SK-N-SH (cell line): ENCODE data around the gene SIM1. TPM values are rescaled to one million over a fixed set of nuclear protein-coding genes. Genes with fewer than 3 reads are reported as not detected.

Experiments used
- CTCF ChIA-PET: fragments of 300-600, 350-600 bp; formaldehyde crosslinking; extraction: SDS; loops from one replicate; lab custom pipeline; 2021; lab: Yijun Ruan, JAX
- POLR2A ChIA-PET: fragments of 350-600 bp; sonication (Branson Sonifier 250); formaldehyde crosslinking; extraction: SDS; loops from one replicate; lab custom pipeline; 2020; ENCODE audit warnings: antibody characterized with exemption, inconsistent platforms; lab: Yijun Ruan, JAX
- DNase-seq: peaks from one replicate; pipeline ENCODE4 v3.0.0; 2012
- H2AFZ ChIP-seq: fragments of 200-600 bp; sonication (generic); 2 replicates; pipeline ENCODE4 v1.8.1; 2016; ENCODE audit warnings: antibody characterized with exemption, mild to moderate bottlenecking, low read depth
- H3F3A ChIP-seq: fragments of 200-600 bp; sonication (generic); replicated peaks from 2 replicates; pipeline ENCODE3; 2016; ENCODE audit warnings: antibody characterized with exemption, mild to moderate bottlenecking; ENCODE audit not compliant: insufficient read depth
- H3K27ac ChIP-seq, 2 experiments: fragments of 200-500 bp in 1 of 2; fragments of 200-600 bp in 1 of 2; sonication (Bioruptor generic) in 1 of 2; sonication (generic), shearing (Covaris generic) in 1 of 2; 2 replicates each; pipeline versions ENCODE4 v1.5.1 to v1.6.1; 2014 to 2016; ENCODE audit warnings: low read depth in 2 of 2, inconsistent platforms in 1 of 2, low read length in 1 of 2, mild to moderate bottlenecking in 1 of 2, mixed read lengths in 1 of 2
- H3K27me3 ChIP-seq: fragments of 200-600 bp; sonication (generic), shearing (Covaris generic); 2 replicates; pipeline ENCODE4 v1.6.1; 2016; ENCODE audit warnings: mixed run types; ENCODE audit not compliant: insufficient read depth
- H3K36me3 ChIP-seq, 2 experiments: fragments of 200-500 bp in 1 of 2; fragments of 200-600 bp in 1 of 2; sonication (Bioruptor generic) in 1 of 2; sonication (generic) in 1 of 2; replicated peaks in 1 of 2; 2 replicates each; pipeline versions ENCODE3 to v1.5.1; 2014 to 2016; ENCODE audit warnings: low read length in 1 of 2, mild to moderate bottlenecking in 1 of 2; ENCODE audit not compliant: insufficient read depth in 2 of 2, control insufficient read depth in 1 of 2
- H3K4me1 ChIP-seq, 2 experiments: fragments of 200-500 bp in 1 of 2; fragments of 200-600 bp in 1 of 2; sonication (Bioruptor generic) in 1 of 2; sonication (generic), shearing (Covaris generic) in 1 of 2; 2 replicates each; pipeline versions ENCODE4 v1.5.1 to v1.6.1; 2014 to 2016; ENCODE audit warnings: low read depth in 1 of 2, low read length in 1 of 2, mixed run types in 1 of 2; ENCODE audit not compliant: insufficient read depth in 2 of 2, control insufficient read depth in 1 of 2
- H3K4me2 ChIP-seq: fragments of 200-600 bp; sonication (generic), shearing (Covaris generic); 2 replicates; pipeline ENCODE4 v1.6.1; 2017; ENCODE audit warnings: mixed run types
- H3K4me3 ChIP-seq, 2 experiments: fragments of 200-500 bp in 1 of 2; fragments of 200-600 bp in 1 of 2; sonication (Bioruptor generic) in 1 of 2; sonication (generic), shearing (Covaris generic) in 1 of 2; 2 replicates each; pipeline versions ENCODE4 v1.5.1 to v1.8.1; 2014 to 2016; ENCODE audit warnings: low read depth in 2 of 2, inconsistent platforms in 1 of 2, low read length in 1 of 2, mild to moderate bottlenecking in 1 of 2, mixed read lengths in 1 of 2, moderate library complexity in 1 of 2
- H3K79me2 ChIP-seq: fragments of 200-600 bp; sonication (generic); 2 replicates; pipeline ENCODE4 v1.8.1; 2017; ENCODE audit warnings: mild to moderate bottlenecking; ENCODE audit not compliant: insufficient read depth
- H3K9ac ChIP-seq: fragments of 200-600 bp; sonication (generic); 2 replicates; pipeline ENCODE4 v1.6.1; 2017; ENCODE audit warnings: mixed run types
- H3K9me2 ChIP-seq: fragments of 200-600 bp; sonication (generic); 2 replicates; pipeline ENCODE4 v1.6.1; 2017; ENCODE audit warnings: mixed run types
- H3K9me3 ChIP-seq: fragments of 200-600 bp; sonication (generic); 2 replicates; pipeline ENCODE4 v1.6.1; 2017; ENCODE audit warnings: mixed run types, mild to moderate bottlenecking, moderate library complexity
- H4K20me1 ChIP-seq: fragments of 200-600 bp; sonication (generic); 2 replicates; pipeline ENCODE4 v1.6.1; 2017; ENCODE audit warnings: mild to moderate bottlenecking, mixed run types; ENCODE audit not compliant: insufficient read depth
- EP300 ChIP-seq, 2 experiments: IDR thresholded peaks; 2 replicates each; pipeline versions ENCODE4 v1.4.0 to v1.6.1; 2012; ENCODE audit warnings: borderline replicate concordance in 1 of 2, low read depth in 1 of 2, low read length in 1 of 2
- EZH2phosphoT487 ChIP-seq: fragments of 200-600 bp; sonication (generic); IDR thresholded peaks from 2 replicates; pipeline ENCODE4 v1.6.1; 2017; ENCODE audit warnings: low read depth, mixed run types, mild to moderate bottlenecking, antibody characterized with exemption, moderate library complexity, borderline replicate concordance
- FOXM1 ChIP-seq: IDR thresholded peaks from 2 replicates; pipeline ENCODE4 v1.4.0; 2012; ENCODE audit warnings: low read depth, mild to moderate bottlenecking
- JUND ChIP-seq: IDR thresholded peaks from 2 replicates; pipeline ENCODE4 v1.4.0; 2012
- MEF2A ChIP-seq: IDR thresholded peaks from 2 replicates; pipeline ENCODE4 v1.4.0; 2012; ENCODE audit warnings: low read depth, borderline replicate concordance
- POLR2AphosphoS5 ChIP-seq: IDR thresholded peaks from 2 replicates; pipeline ENCODE4 v1.6.1; 2012; ENCODE audit warnings: low read depth, low read length
- RFX5 ChIP-seq: IDR thresholded peaks from 2 replicates; pipeline ENCODE4 v1.6.1; 2012; ENCODE audit warnings: mild to moderate bottlenecking, improper control_type of control experiment, low read length
- RXRA ChIP-seq: IDR thresholded peaks from 2 replicates; pipeline ENCODE4 v1.4.0; 2012; ENCODE audit warnings: low read depth, mild to moderate bottlenecking, borderline replicate concordance
- TCF12 ChIP-seq: IDR thresholded peaks from 2 replicates; pipeline ENCODE4 v1.4.0; 2012
- TEAD4 ChIP-seq: IDR thresholded peaks from 2 replicates; pipeline ENCODE4 v1.4.0; 2012; ENCODE audit warnings: mild to moderate bottlenecking, borderline replicate concordance; ENCODE audit not compliant: insufficient read depth
- YY1 ChIP-seq: IDR thresholded peaks from 2 replicates; pipeline ENCODE4 v1.4.0; 2012; ENCODE audit warnings: low read depth, mild to moderate bottlenecking
- WGBS: methylation state at CpG from one replicate; pipeline ENCODE4 v1.1.6; 2017; ENCODE audit warnings: low lambda C conversion rate; 5-methylcytosine and 5-hydroxymethylcytosine counted together
- polyA plus RNA-seq, 3 experiments: library from polyadenylated mRNA; depleted of rRNA; stranded (reverse); fragments of >200 nt; gene quantifications; 2 replicates each; pipeline ENCODE4 v1.2.3, GENCODE V29; 2012
- TF ChIP-seq, protein P1 (sequence below): IDR thresholded peaks from 2 replicates; pipeline ENCODE4 v1.4.0; 2012; ENCODE audit warnings: low read depth, borderline replicate concordance
- TF ChIP-seq, protein P2 (sequence below): IDR thresholded peaks from 2 replicates; pipeline ENCODE4 v1.6.1; 2012; ENCODE audit warnings: mild to moderate bottlenecking, low read depth, low read length, moderate library complexity
- TF ChIP-seq, protein P3 (sequence below): IDR thresholded peaks from 2 replicates; pipeline ENCODE4; 2012
- TF ChIP-seq, protein P4 (sequence below): IDR thresholded peaks from 2 replicates; pipeline ENCODE4 v1.4.0; 2012; ENCODE audit warnings: low read depth, borderline replicate concordance
- TF ChIP-seq, protein P5 (sequence below): fragments of 200-600 bp; sonication (generic); IDR thresholded peaks from 2 replicates; pipeline ENCODE4 v1.6.1; 2017; ENCODE audit warnings: antibody characterized with exemption, mild to moderate bottlenecking, moderate library complexity

The SIM1 gene
- polyA plus RNA-seq, 1 of the 3 experiments (the other 2 are of a cell fraction), result not detected

DNA sequence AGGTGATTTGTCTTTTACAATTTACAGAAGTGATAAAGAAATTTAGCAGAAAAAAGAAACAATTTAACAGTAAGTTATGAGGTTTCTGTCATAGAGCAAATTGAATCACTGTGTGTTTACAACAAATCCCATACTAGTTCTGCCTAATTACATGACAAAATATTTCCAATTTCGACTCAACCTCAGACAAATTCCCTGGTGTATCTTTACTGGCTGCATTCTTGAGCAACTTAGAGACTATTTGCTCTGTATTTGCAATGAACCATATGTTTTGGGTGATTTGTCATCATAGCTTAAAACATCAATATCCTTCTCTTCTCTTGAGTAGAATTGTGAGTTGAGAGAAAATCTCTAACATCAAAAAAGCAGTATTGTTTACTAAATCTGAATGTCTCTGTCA, 128.7 kb downstream of the SIM1 start:
- Histone ChIP-seq H3F3A (no peaks in the 10 kb centered on the region), H3K36me3 (no peaks in the 10 kb centered on the region), H3K9me3 (no peaks in the 10 kb centered on the region), H4K20me1 (no peaks in the 10 kb centered on the region), H3K4me3 (no peak overlapping the region), H3K79me2 (no peaks in the 10 kb centered on the region), H3K9ac (no peak overlapping the region), H3K27ac (no peak overlapping the region), H3K9me2 (no peaks in the 10 kb centered on the region), H3K4me2 (no peak overlapping the region), H2AFZ (peak overlapping the region; percentile 31; the same call in 1 of the 2 replicates), H3K4me1 (no peaks in the 10 kb centered on the region), H3K27me3 (no peaks in the 10 kb centered on the region)
- ChIA-PET CTCF (interaction anchor here (1.1 kb wide), 1 partner anchor 329 kb away, joined by 3 read pairs; no protein-coding TSS in a partner anchor), POLR2A (no interaction called here)
- TF ChIP-seq YY1 (no peak), EZH2phosphoT487 (no peak), EP300 (IDR thresholded peaks at IDR 0.05; ENCODE audit: borderline replicate concordance in 1 of 2, low read depth in 1 of 2, low read length in 1 of 2) (no peak), FOXM1 (no peak), MEF2A (no peak), TEAD4 (no peak), RXRA (no peak), RFX5 (no peak), POLR2AphosphoS5 (no peak), JUND (no peak), TCF12 (no peak)
- TF ChIP-seq, protein P1, sequence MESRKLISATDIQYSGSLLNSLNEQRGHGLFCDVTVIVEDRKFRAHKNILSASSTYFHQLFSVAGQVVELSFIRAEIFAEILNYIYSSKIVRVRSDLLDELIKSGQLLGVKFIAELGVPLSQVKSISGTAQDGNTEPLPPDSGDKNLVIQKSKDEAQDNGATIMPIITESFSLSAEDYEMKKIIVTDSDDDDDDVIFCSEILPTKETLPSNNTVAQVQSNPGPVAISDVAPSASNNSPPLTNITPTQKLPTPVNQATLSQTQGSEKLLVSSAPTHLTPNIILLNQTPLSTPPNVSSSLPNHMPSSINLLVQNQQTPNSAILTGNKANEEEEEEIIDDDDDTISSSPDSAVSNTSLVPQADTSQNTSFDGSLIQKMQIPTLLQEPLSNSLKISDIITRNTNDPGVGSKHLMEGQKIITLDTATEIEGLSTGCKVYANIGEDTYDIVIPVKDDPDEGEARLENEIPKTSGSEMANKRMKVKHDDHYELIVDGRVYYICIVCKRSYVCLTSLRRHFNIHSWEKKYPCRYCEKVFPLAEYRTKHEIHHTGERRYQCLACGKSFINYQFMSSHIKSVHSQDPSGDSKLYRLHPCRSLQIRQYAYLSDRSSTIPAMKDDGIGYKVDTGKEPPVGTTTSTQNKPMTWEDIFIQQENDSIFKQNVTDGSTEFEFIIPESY, result no peak
- TF ChIP-seq, protein P2, sequence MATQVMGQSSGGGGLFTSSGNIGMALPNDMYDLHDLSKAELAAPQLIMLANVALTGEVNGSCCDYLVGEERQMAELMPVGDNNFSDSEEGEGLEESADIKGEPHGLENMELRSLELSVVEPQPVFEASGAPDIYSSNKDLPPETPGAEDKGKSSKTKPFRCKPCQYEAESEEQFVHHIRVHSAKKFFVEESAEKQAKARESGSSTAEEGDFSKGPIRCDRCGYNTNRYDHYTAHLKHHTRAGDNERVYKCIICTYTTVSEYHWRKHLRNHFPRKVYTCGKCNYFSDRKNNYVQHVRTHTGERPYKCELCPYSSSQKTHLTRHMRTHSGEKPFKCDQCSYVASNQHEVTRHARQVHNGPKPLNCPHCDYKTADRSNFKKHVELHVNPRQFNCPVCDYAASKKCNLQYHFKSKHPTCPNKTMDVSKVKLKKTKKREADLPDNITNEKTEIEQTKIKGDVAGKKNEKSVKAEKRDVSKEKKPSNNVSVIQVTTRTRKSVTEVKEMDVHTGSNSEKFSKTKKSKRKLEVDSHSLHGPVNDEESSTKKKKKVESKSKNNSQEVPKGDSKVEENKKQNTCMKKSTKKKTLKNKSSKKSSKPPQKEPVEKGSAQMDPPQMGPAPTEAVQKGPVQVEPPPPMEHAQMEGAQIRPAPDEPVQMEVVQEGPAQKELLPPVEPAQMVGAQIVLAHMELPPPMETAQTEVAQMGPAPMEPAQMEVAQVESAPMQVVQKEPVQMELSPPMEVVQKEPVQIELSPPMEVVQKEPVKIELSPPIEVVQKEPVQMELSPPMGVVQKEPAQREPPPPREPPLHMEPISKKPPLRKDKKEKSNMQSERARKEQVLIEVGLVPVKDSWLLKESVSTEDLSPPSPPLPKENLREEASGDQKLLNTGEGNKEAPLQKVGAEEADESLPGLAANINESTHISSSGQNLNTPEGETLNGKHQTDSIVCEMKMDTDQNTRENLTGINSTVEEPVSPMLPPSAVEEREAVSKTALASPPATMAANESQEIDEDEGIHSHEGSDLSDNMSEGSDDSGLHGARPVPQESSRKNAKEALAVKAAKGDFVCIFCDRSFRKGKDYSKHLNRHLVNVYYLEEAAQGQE, result no peak
- TF ChIP-seq, protein P3, sequence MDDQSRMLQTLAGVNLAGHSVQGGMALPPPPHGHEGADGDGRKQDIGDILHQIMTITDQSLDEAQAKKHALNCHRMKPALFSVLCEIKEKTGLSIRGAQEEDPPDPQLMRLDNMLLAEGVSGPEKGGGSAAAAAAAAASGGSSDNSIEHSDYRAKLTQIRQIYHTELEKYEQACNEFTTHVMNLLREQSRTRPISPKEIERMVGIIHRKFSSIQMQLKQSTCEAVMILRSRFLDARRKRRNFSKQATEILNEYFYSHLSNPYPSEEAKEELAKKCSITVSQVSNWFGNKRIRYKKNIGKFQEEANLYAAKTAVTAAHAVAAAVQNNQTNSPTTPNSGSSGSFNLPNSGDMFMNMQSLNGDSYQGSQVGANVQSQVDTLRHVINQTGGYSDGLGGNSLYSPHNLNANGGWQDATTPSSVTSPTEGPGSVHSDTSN, result no peak
- TF ChIP-seq, protein P4, sequence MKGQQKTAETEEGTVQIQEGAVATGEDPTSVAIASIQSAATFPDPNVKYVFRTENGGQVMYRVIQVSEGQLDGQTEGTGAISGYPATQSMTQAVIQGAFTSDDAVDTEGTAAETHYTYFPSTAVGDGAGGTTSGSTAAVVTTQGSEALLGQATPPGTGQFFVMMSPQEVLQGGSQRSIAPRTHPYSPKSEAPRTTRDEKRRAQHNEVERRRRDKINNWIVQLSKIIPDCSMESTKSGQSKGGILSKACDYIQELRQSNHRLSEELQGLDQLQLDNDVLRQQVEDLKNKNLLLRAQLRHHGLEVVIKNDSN, result no peak
- TF ChIP-seq, protein P5, sequence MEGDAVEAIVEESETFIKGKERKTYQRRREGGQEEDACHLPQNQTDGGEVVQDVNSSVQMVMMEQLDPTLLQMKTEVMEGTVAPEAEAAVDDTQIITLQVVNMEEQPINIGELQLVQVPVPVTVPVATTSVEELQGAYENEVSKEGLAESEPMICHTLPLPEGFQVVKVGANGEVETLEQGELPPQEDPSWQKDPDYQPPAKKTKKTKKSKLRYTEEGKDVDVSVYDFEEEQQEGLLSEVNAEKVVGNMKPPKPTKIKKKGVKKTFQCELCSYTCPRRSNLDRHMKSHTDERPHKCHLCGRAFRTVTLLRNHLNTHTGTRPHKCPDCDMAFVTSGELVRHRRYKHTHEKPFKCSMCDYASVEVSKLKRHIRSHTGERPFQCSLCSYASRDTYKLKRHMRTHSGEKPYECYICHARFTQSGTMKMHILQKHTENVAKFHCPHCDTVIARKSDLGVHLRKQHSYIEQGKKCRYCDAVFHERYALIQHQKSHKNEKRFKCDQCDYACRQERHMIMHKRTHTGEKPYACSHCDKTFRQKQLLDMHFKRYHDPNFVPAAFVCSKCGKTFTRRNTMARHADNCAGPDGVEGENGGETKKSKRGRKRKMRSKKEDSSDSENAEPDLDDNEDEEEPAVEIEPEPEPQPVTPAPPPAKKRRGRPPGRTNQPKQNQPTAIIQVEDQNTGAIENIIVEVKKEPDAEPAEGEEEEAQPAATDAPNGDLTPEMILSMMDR, result no peak
- DNase-seq, result no peak
- 8% methylated on average over 1 of the region's 1 CpG for WGBS
